Urothelium cell line (cell line): ENCODE measurements around the gene UNC5B.
A peak's percentile ranks its signal among the peaks of the same experiment; 100 is the strongest.

Experiments used
- DNase-seq: peaks from one replicate; pipeline ENCODE4 v3.0.0; 2011; ENCODE audit warnings: low spot score, mixed read lengths
- FAIRE-seq: peaks from 2 replicates; lab custom pipeline; 2011; peaks lifted over from hg19 to GRCh38; lab: Jason Lieb, UNC

The UNC5B gene

GRCh38 chr10:71280216-71280615, 67.8 kb downstream of the UNC5B start:
- DNase-seq = no peak
- FAIRE-seq = no peak

DNA sequence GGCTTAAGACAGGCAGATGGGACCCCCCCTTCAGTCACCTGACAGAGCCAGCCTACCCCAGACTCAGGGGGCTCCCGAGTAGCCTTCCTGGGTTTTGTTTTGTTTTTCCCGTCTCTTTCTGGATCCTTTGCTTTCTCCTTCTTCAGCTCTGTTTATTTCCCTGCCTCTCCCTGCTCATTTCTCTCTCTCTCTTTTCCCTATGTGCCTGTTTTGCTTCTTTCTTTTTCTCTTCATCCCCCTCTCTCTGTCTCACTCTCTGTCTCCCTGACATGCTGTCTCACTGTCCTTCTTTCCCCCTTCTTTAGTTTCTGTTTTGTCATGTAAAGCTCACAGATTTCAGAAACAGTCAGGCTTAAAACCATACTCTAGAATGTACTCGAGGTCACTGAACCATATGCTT, 68.5 kb downstream of the UNC5B start:
- DNase-seq (no peak), FAIRE-seq (no peak)

- DNase-seq (no peak), FAIRE-seq (no peak)
Measured at GRCh38 chr10:71281646-71282322, 69.4 kb downstream of the UNC5B start.

GRCh38 chr10:71282323-71282680, 69.9 kb downstream of the UNC5B start:
- DNase-seq = no peak
- no peak for FAIRE-seq

- FAIRE-seq (no peak), DNase-seq (no peak)
Measured at GRCh38 chr10:71283410-71283809, 71.0 kb downstream of the UNC5B start.

- FAIRE-seq (no peak), DNase-seq (no peak)
Measured at GRCh38 chr10:71283876-71284275, 71.5 kb downstream of the UNC5B start.

DNA sequence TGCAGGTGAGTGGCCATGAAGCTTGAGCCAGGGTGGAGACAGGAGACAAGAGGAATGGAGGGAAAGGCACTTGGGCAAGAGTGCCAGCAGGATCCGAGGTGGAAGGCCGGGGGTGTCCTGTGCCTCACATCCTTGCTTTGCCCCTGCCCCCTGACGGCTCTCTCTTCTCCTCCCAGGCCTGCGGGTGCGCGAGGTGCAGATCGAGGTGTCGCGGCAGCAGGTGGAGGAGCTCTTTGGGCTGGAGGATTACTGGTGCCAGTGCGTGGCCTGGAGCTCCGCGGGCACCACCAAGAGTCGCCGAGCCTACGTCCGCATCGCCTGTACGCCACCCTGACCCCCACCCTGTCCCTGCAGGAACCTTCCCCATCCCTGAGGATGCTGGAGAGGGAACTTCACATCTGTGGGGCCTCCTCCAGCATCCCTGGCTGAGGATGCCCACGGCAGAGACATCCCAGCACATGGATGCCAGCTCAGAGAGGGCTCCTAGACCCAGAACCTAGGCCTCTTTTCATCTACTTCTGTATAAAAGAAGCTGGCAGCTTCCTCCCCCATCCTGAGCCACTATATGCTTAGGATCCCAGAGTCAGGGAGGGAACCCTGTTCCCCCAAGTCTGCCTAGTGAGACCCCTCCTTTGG, 72.3 kb downstream of the UNC5B start:
- FAIRE-seq (peak; percentile 23), DNase-seq (no peak)

GRCh38 chr10:71285180-71285545, 72.8 kb downstream of the UNC5B start:
- peak; percentile 82 for DNase-seq
- peak; percentile 95 for FAIRE-seq

DNA sequence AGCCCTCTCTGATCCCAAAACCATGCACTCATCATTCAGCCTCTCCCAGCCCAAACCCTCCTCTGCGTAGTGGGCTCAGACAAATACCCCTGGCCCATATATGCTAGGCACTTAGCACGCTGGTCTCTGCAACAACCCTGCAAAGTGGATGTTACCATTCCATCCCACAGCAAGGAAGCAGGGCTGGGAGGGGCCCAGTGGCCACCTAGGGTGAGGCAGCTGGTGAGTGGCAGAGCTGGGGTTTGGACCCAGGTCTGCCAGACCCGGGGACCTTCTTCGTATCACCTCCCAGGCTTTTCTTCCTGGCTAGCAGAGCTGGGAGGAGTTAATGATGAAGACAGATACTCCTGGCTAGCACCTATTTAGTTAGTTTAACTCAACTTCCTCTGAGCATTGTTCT, 73.6 kb downstream of the UNC5B start:
- no peak for DNase-seq
- FAIRE-seq = peak; percentile 5

GRCh38 chr10:71286521-71287294, 74.3 kb downstream of the UNC5B start:
- FAIRE-seq (no peak), DNase-seq (no peak)

- FAIRE-seq = no peak
- no peak for DNase-seq
Measured at GRCh38 chr10:71287456-71287855, 75.1 kb downstream of the UNC5B start.

DNA sequence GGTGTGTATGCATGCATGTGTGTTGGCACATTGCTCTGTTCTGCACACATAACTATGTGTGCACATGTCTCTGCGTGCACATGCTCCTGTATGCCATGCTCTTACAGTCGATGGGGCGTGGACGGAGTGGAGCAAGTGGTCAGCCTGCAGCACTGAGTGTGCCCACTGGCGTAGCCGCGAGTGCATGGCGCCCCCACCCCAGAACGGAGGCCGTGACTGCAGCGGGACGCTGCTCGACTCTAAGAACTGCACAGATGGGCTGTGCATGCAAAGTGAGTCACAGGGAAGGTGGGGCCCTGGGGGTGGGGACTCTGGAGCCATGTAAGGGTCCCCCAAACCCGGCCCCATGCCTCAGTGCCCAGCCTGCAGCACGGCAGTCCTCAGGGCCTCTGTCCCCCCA, 76.1 kb downstream of the UNC5B start:
- FAIRE-seq (no peak), DNase-seq (no peak)

- DNase-seq (no peak), FAIRE-seq (no peak)
Measured at GRCh38 chr10:71289421-71290130, 77.2 kb downstream of the UNC5B start.

GRCh38 chr10:71290331-71290730, 78.0 kb downstream of the UNC5B start:
- FAIRE-seq (no peak), DNase-seq (no peak)

GRCh38 chr10:71290806-71291527, 78.6 kb downstream of the UNC5B start:
- no peak for FAIRE-seq

GRCh38 chr10:71291528-71291900, 79.1 kb downstream of the UNC5B start:
- FAIRE-seq (no peak), DNase-seq (no peak)

More at GRCh38 chr10:71290806-71291527, 78.6 kb downstream of the UNC5B start:
- no peak for DNase-seq

DNA sequence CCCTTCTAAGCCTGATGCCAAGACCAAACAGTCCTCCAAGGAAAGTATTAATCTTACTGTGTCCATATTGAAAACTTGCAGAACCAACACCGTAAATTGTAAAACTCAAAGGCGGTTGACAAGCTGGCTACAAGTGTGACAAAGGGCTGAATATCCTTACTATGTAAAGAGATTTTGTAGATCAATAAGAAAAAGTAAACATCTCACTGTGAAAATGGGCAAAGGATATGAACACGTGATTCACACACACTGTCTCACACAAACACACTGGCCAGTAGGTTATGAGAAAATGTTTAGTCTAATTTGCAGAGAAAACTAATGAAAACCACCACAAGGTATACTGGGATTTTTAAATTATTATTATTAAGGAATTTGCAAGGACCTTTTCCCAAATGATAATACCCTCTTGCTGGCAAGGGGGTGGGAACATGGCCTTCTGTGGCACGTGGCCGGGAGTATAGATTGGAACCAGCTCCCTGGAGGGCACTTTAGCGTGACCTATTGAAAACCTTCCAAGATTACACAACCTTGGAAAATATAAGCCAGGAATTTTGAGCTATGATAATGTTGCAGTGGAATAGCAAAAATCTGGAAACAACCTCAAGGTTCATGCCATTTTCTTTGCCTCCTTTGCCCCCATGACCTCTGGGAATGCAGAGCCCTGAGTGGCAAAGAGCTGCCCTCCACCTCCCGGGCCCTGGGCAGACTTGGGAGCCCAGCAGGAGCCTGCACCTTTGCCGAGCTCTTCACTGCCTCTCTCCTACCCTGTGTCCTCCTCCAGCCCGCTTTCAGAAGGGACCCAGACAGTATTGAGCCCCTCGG, 80.5 kb downstream of the UNC5B start:
- FAIRE-seq = no peak
- DNase-seq = no peak

DNA sequence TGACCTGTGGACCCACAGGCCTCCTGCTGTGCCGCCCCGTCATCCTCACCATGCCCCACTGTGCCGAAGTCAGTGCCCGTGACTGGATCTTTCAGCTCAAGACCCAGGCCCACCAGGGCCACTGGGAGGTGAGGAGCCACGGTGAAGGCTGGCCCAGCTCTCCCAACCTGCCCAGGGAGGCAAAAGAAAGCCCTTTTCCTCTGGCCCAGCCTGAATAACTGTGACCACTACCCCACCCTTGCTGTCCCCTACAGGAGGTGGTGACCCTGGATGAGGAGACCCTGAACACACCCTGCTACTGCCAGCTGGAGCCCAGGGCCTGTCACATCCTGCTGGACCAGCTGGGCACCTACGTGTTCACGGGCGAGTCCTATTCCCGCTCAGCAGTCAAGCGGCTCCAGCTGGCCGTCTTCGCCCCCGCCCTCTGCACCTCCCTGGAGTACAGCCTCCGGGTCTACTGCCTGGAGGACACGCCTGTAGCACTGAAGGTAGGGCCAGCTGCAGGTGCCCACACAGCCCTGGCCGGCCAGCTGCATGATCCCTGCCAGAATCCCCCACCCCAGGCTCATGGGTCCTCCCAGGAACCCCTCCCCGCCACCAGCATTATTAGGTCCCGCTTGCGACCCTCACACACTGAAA, 81.2 kb downstream of the UNC5B start:
- no peak for FAIRE-seq
- no peak for DNase-seq

DNA sequence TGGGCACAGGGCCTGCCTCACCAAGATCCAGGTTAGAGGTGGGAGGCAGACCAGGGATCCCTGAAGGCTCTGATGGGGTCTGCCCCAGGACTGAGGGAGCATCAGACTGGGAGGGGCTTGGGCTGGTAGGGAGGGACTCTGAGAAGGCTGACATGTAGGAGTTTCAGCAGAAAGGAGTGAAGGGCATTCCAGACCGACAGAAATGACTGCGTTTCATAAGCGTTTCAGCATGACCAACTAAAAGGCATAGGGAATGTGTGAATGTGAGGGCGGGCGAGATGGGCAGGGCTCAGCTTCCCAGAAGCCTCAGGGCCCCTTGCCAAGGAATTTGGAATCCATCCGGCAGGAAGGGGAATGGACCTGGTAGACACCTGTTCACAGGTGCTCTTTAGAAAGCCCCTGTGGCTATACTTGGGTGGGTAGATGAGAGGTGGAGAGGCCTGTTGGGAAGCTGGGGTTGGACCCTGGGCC, 81.8 kb downstream of the UNC5B start:
- no peak for DNase-seq
- no peak for FAIRE-seq
